Measurements from ENCODE around the gene TOP3B.
A peak's percentile ranks its signal among the peaks of the same experiment; 100 is the strongest.

DNA sequence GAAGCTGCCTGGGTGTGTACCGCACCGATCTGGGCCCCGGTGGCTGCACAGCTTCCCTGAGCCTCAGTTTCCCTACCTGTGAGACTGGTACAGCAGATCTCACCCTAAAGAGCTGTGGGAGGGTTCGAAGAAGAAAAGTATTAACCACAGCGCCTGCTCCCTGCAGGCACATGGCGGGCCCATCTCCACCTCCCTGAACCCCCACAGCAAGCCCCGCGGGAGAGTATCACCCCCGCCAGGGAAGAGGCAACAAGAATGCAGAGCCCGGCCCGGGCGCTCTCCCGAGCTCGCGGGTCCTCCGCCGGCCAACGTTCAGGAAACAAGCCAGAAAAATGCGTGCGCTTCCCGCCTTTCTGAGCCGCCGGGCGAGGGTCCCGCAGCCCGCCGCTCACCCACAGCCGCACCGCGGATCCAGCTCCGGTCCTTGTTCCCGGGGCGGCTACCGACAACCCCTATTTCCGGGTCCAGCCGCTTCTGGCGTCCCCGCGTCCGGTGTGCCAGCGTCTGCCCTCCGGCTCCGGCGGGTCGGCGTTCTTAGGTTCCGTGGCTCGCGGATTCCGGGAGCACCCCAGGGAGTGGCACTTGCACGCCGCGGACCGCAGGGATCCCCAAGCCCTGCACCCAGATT, at the start of gene TOP3B:
- TF ChIP-seq, protein P1, sequence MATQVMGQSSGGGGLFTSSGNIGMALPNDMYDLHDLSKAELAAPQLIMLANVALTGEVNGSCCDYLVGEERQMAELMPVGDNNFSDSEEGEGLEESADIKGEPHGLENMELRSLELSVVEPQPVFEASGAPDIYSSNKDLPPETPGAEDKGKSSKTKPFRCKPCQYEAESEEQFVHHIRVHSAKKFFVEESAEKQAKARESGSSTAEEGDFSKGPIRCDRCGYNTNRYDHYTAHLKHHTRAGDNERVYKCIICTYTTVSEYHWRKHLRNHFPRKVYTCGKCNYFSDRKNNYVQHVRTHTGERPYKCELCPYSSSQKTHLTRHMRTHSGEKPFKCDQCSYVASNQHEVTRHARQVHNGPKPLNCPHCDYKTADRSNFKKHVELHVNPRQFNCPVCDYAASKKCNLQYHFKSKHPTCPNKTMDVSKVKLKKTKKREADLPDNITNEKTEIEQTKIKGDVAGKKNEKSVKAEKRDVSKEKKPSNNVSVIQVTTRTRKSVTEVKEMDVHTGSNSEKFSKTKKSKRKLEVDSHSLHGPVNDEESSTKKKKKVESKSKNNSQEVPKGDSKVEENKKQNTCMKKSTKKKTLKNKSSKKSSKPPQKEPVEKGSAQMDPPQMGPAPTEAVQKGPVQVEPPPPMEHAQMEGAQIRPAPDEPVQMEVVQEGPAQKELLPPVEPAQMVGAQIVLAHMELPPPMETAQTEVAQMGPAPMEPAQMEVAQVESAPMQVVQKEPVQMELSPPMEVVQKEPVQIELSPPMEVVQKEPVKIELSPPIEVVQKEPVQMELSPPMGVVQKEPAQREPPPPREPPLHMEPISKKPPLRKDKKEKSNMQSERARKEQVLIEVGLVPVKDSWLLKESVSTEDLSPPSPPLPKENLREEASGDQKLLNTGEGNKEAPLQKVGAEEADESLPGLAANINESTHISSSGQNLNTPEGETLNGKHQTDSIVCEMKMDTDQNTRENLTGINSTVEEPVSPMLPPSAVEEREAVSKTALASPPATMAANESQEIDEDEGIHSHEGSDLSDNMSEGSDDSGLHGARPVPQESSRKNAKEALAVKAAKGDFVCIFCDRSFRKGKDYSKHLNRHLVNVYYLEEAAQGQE (IDR thresholded peaks at IDR 0.05; ENCODE audit: low read depth) = no peak
- TF ChIP-seq CEBPB (IDR thresholded peaks at IDR 0.05) = peak; percentile 44; the same call in 1 of the 2 replicates
- peak; percentile 28; the same call in 1 of the 2 replicates for TF ChIP-seq FOXM1 (IDR thresholded peaks at IDR 0.05; ENCODE audit: borderline replicate concordance, low read depth)
- TF ChIP-seq, protein P2, sequence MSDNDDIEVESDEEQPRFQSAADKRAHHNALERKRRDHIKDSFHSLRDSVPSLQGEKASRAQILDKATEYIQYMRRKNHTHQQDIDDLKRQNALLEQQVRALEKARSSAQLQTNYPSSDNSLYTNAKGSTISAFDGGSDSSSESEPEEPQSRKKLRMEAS (IDR thresholded peaks at IDR 0.05) = peak; percentile 79
- peak; percentile 80 for TF ChIP-seq YY1 (IDR thresholded peaks at IDR 0.05; ENCODE audit: low read depth)
- TF ChIP-seq EP300 (IDR thresholded peaks at IDR 0.05; ENCODE audit: borderline replicate concordance) = peak; percentile 42; the same call in 1 of the 2 replicates
- peak; percentile 97 for TF ChIP-seq TAF1 (IDR thresholded peaks at IDR 0.05; ENCODE audit: low read depth)
- no peak for TF ChIP-seq RAD21 (IDR thresholded peaks at IDR 0.05; ENCODE audit: low read depth)

All from Ishikawa (cell line).